ENCODE results near the gene EEF1A2.
"Not testable (repeated sequence)": the region's sequence is repeated elsewhere in the genome, so short reads cannot be mapped to it uniquely, and the experiment has no call there.

The EEF1A2 gene

GRCh38 chr20:63520504-63520933 is 21.6 kb upstream of the EEF1A2 start, which contains the start of gene PPDPF:
TSS of gene PPDPF (plus strand) at chr20:63520765. CDS start at chr20:63521309, 544 bp downstream.
- DNase-seq (ENCODE audit: low spot score) = peak; percentile 100

DNA sequence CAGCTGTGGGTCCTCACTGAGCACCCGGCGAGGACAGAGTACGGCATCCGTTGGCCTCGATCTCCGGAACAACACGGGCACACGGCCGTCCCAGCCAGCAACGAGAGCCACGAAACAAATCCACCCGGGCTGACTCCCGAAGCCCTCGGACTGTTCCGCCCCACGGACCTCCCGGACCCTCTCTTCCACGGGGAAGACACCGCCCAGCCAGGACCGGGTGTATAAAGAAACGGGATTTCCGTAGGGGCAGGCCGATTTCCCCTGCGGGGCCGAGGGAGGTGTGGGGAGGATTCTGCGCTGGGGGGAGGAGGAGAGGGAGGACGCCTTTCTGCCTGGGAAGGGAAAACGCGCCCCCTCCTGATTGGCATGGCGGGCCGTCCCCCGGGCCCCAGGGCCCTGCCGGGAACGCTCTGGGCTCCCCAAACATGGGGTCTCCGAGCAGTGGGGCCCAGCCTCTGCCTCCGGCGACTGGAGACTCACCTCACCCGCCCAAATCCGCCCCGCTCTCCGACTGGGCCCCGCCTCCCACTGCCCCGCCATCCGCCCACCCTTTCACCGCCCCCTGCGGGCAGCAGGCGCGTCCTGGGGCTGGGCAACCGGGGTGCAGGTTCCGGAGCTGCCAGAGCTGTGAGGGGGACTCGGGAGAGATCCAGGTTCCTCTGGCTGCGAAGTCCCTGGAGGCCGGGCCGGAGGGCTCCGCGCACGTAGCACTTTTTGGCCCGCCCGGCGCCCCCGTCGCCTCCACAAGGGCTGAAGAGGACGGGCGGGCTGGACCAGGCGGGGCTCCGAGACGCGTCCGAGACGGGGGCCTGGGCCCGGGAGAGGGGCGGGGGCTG is 21.0 kb upstream of the EEF1A2 start:
- peak; percentile 53 for DNase-seq (ENCODE audit: low spot score)

- no peak for DNase-seq (ENCODE audit: low spot score)
These were observed 20.2 kb upstream of the EEF1A2 start for GRCh38 chr20:63518946-63519667.

DNA sequence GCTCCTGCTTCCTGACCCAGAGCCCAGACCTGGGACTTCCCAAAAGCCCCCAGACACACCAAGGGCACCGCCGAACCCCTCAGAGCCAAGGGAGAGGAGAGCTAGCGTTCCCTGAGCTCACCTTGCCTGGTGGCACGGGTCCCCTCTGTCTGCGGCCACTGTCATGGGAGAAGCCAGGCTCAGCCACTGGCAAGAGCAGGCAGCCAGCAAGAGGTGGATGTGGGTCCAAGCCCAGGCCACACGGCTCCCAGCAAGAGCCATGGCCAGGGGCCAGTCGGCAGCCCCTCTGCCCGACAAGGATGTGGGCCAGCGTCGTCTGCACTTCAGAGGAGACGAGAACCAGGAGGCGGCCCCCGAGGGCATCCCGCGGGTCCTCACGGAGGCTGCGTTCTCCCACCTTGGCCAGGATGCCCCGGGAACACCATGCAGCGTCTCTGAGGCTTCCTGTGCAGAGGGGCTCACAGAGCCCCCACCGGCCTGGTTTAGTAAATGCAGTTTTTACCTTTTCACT is 19.5 kb upstream of the EEF1A2 start:
- no peak for DNase-seq (ENCODE audit: low spot score)

DNA sequence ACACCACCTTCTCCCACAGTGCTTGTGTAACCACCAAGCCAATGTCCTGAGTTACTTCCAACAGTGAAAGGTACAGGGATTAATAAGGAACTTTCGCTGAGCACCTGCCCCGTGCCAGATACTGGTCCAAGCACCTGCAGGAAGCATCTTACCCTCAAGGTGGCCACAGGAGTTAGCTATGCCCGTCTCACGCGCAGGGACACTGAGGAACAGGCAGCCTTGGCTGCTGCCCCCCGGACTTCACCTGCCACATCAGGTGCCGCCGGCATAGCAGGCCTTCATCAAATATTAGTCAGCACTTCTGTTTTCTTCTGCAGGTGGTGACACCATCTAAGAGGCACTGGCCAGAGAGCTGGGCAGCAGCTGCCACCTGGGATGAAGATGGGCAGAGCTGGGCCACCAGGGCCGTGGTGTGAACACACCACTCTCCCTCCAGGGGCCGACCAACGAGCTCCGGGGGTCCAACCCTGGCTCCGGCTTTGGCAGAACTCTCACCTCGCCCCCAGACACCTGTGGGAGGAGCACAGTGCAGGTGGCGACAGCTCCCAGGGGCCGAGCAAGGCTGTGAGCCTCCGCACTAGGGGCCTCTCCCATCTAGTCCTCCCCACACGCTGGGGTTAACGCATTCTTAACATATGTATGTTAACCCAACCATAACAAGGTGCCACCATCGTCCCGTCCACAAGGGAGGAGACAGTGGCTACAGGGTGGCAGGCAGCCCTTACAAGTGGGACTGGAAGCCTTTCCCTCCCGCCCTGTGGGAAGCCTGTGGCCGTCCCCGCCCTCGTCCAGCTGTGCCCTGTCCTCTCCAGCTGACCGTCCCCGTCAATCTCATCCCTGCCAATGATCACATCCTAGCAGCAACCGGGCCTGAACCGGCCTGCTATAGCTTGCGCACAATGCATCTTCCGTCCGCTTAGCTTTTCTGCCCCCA is 18.8 kb upstream of the EEF1A2 start:
- no peak for DNase-seq (ENCODE audit: low spot score)

GRCh38 chr20:63514520-63514919 is 15.6 kb upstream of the EEF1A2 start:
- not testable (repeated sequence) for DNase-seq (ENCODE audit: low spot score)

DNA sequence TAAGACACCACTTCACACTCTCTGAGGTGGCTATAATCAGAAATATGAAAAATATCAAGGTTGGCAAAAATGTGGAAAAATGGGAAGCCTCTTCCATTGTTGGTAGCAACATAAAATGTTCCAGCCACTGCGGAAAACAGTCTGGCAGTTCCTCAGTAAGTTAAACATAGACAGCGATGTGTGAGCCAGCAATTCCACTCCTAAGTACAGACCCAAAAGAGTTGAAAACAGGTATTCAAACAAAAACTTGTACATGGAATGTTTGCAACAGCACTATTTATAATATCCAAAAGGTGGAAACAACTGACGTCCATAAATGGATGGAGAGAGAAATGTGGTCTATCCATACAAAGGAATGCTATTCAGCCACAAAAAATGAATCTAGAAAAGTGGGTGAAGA is 14.3 kb upstream of the EEF1A2 start:
- no peak for DNase-seq (ENCODE audit: low spot score)

DNA sequence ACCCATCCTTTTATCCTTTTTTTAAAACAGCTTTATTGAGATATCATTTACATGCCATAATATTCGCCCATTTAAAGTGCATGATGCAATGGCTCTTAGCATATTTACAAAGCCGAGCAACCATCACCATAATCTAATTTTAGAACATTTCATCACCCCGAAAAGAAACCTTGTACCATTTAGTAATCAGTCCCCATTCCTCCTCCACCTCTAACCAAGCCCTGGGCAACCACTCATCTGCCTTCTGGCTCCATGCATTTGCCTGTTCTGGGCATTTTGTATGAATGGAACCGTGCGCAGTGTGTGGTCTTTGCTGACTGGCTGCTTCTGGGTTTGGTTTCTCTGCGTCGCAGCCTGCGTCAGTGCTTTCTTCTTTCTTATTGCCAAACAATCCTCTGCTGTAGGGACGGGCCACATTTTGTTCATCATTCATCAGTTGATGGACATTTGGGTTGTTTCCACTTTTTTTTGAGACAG is 10.2 kb upstream of the EEF1A2 start:
- DNase-seq (ENCODE audit: low spot score) = no peak

DNA sequence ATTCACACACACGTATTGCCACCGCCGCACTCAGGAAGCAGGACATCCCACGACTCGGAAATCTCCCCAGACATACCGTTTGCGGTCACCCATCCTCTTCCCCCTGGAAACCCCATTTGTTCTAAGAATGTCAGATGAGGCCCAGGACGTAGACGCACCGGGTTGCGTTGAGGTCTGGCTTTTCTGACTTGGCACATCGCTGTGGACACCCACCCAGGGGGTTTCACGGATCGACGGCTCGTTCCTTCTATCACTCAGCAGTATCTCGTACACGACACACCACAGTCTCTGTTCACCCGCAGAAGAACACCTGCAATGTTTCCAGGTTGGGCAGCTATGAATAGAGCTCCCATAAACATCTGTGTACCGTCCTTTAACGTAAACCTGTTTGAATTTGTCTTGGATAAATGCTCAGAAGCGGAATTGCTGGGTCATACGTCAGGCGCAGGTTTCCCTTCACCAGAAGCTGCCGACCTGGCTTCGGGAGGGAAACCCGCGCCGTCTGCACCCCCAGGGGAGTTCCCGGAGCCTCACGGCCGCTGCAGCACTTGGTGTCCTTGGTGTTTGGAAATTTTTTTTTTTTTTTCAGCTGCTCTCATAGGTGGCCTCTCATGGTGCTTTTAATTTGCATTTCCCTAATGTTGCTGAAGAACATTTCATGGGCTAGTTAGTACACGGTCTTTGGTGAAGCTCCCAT is 9.3 kb upstream of the EEF1A2 start:
- no peak for DNase-seq (ENCODE audit: low spot score)

DNA sequence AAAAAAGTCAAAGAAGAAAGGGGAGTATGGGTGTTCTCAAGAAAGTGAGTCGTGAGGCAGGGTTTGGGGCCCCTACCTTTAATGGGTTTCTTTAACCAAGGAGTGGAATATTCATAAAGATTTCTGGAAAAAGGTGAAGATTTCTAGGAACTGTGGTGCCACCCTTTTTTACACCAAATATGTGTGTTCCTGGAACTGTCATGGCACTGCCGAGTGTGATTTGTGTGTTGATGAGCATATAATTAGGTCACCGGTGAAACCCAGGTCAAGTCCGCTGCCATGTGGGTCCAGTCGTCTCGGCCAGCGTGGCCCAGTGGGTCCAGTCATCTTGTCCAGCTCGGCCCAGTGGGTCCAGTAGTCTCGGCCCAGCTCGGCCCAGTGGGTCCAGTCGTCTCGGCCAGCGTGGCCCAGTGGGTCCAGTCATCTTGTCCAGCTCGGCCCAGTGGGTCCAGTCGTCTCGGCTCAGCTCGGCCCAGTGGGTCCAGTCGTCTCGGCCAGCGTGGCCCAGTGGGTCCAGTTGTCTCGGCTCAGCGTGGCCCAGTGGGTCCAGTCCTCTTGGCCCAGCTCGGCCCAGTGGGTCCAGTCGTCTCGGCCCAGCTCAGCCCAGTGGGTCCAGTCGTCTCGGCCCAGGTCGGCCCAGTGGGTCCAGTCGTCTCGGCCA is 8.3 kb upstream of the EEF1A2 start:
- DNase-seq (ENCODE audit: low spot score) = no peak

GRCh38 chr20:63505723-63506122 is 6.8 kb upstream of the EEF1A2 start:
- no peak for DNase-seq (ENCODE audit: low spot score)

DNA sequence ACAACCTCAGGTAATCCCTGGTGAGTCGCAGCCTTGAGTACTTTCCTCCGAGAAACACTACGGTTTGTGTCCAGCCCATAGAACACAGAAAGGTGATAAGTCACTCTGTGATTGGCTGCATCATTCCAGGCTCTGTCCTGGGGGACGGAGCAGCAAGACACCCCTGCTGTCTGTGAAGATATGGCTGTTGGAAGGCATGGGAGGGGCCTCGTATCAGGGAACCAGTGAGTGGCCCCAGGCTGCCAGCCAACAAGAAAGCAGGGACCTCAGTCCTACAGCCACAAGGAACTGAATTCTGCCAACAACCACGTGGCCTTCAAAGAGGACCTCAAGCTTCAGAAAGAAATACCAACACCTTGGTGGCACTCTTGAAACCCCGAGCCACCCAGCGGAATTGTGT is 6.4 kb upstream of the EEF1A2 start:
- no peak for DNase-seq (ENCODE audit: low spot score)

DNA sequence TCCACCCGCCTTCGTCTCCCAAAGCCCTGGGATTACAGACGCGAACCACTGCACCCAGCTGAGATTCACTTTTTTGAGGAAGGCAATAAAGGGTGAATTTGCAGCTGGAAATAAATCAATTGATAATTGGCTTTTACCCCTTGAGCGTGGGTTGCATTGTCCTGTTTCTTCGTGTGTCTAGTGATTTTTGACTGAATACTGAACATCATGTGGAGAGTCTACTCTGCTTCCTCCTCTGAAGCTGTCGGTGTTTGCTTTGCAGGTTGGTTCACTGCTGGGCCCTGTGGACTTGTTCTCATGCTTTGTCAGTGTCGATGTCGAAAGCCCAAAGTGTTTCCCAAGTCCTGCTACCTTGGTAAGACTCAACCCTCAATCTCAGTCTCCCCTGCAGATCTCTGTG is 5.8 kb upstream of the EEF1A2 start:
- DNase-seq (ENCODE audit: low spot score) = no peak

DNA sequence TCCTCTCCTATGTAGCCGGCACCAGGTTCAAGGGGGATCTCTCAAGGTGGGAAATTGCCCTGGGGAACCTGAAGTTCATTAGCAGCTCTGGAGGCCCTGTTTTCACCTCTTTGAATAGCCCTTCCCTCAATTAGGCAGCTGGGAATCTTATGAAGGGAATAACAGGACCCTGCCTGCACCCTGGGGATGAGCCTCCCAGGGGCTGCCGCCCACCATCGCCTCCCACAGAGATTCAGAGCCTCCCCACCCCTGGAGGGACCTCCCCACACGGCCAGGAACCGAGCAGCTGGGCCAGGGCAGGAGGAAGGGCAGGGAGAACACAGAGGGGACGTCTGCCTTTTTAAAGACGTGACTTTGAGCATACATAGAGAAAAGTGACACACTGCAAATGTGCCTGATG is 4.6 kb upstream of the EEF1A2 start:
- DNase-seq (ENCODE audit: low spot score) = no peak

- DNase-seq (ENCODE audit: low spot score) = no peak
These were observed 3.8 kb upstream of the EEF1A2 start for GRCh38 chr20:63502671-63503172.

- no peak for DNase-seq (ENCODE audit: low spot score)
These were observed 3.2 kb upstream of the EEF1A2 start for GRCh38 chr20:63501818-63502670.

DNA sequence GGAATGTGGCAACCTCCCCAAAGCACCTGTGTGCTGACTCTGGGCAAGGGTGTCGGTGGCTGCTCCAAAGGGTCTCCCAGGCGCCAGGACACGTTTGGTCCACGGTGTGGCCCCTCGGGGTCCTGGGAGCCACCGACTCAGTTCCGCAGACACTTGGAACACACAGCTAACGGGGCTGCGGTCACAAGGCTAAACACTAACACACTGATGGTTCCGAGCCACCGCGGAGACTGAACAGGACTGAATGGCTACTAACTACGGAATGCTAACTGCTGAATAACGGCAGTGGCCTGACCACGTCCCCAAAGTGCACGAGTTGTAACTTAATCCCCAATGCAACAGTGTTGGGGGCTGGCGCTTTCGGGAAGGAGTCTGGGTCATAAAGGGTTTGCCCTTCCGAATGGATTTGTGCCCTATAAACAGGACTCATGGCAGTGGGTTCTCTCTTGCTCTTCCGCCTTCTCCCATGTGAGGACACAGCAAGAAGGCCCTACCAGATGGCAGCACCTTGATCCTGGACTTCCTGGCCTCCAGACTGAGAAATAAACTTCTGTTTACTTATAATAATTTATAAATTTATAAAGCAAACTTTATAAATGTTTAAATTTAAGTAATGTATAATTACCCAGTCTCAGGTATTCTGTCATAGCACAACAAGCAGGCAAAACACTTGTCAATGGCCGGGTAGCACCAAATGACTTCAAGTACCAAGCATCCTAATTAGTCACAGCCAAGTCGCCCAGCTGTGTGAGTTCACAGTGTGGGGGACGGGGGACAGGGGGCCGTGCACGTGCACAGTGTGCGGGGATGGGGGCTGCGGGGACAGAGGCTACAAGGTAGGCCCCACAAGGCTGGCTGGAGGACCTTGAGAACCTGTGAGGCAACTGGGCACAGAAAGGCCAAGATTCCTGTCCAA is 2.3 kb upstream of the EEF1A2 start:
- no peak for DNase-seq (ENCODE audit: low spot score)

DNA sequence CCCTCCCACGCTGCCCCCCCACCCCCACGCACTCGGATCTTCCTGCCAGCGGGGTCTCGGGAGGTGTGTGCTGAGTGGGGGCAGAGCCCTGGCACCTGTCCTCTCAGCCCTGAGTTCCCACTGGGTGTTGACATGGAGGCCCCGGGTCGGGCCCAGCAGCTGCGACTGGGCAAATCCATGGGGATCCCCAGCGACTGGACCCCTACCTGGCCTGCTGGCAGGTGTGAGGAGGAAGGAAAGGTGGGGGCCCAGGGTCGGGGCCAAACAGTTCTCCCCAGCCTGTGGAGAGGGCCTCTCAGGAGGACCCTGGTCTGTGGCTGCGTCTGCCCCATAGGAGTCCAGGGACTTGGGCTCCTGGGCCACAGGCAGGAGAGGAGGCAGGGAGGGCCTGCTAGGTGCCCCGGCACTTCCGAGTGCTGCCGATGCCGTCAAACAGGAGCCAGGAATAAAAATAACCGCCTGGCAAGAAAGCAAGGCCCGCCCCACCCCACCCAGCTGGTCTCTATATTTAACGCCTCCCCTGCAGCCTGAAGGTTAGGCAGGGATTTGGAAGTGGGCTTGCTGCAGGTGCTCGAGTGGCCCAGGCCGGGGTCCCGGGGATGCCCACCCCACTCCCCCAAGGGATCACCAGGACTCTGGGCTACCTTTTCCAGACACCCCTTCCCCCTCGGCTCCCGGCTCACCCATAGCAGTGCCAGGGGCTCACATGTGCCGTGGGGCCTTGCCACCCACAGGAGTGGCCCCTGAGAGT is 1.4 kb upstream of the EEF1A2 start:
- DNase-seq (ENCODE audit: low spot score) = no peak

All from AG20443 (cell line).